HepG2 (cell line): Measurements from ENCODE around the gene ELAVL3. TPM values are rescaled to one million over a fixed set of nuclear protein-coding genes. Genes with fewer than 3 reads are reported as not detected.
A peak's percentile ranks its signal among the peaks of the same experiment; 100 is the strongest.

Source experiments
- ARID4A ChIP-seq: sonication (generic); formaldehyde crosslinking; IDR thresholded peaks from 2 replicates; pipeline ENCODE4 v1.5.0; 2020; ENCODE audit warnings: mild to moderate bottlenecking, missing genetic modification reagents, borderline replicate concordance
- CAMTA2 ChIP-seq: sonication (generic); formaldehyde crosslinking; IDR thresholded peaks from 2 replicates; pipeline ENCODE4 v1.4.0; 2020; ENCODE audit warnings: mild to moderate bottlenecking, missing genetic modification reagents, borderline replicate concordance
- CENPBD1 ChIP-seq: sonication (generic); formaldehyde crosslinking; IDR thresholded peaks from 2 replicates; pipeline ENCODE4 v1.8.0; 2022; ENCODE audit warnings: missing genetic modification reagents, low read depth, mild to moderate bottlenecking, borderline replicate concordance
- DBP ChIP-seq: sonication (generic); formaldehyde crosslinking; IDR thresholded peaks from 2 replicates; pipeline ENCODE4 v1.4.0; 2020; ENCODE audit warnings: missing genetic modification reagents; ENCODE audit errors: not compliant biosample characterization
- FOXP4 ChIP-seq: sonication (generic); formaldehyde crosslinking; IDR thresholded peaks from 2 replicates; pipeline ENCODE4 v1.4.0; 2020; ENCODE audit warnings: missing genetic modification reagents
- GRHL1 ChIP-seq: sonication (generic); formaldehyde crosslinking; conservative IDR thresholded peaks from 2 replicates; pipeline ENCODE4 v1.8.0; 2022; ENCODE audit warnings: missing genetic modification reagents
- IKZF1 ChIP-seq: fragments of 450-650 bp; IDR thresholded peaks from 2 replicates; pipeline ENCODE4 v1.7.1; 2016
- MAX ChIP-seq: IDR thresholded peaks from 2 replicates; pipeline ENCODE4 v1.6.1; 2012; ENCODE audit warnings: inconsistent platforms
- POLR2AphosphoS5 ChIP-seq: IDR thresholded peaks from 2 replicates; pipeline ENCODE4 v1.6.1; 2012; ENCODE audit warnings: low read depth, low read length
- SP140L ChIP-seq: sonication (generic); formaldehyde crosslinking; IDR thresholded peaks from 2 replicates; pipeline ENCODE4 v1.4.0; 2020; ENCODE audit warnings: missing genetic modification reagents, borderline replicate concordance
- TAF15 ChIP-seq: fragments of 200-400 bp; formaldehyde crosslinking; IDR thresholded peaks from one replicate; pipeline ENCODE4 v1.6.1; 2018; ENCODE audit warnings: mild to moderate bottlenecking, low read depth, low read length; ENCODE audit not compliant: poor library complexity, severe bottlenecking
- U2AF1 ChIP-seq: fragments of 200-400 bp; formaldehyde crosslinking; optimal IDR thresholded peaks from 2 replicates; pipeline ENCODE3; 2017; ENCODE audit warnings: mild to moderate bottlenecking, low read depth, low read length
- ZNF17 ChIP-seq: sonication (generic); formaldehyde crosslinking; IDR thresholded peaks from 2 replicates; pipeline ENCODE4 v1.5.0; 2020; ENCODE audit warnings: mild to moderate bottlenecking, missing genetic modification reagents
- ZNF256 ChIP-seq: sonication (generic); formaldehyde crosslinking; conservative IDR thresholded peaks from 2 replicates; pipeline ENCODE4 v1.4.0; 2020; ENCODE audit warnings: missing genetic modification reagents
- ZNF546 ChIP-seq: sonication (generic); formaldehyde crosslinking; conservative IDR thresholded peaks from 2 replicates; pipeline ENCODE4 v1.8.1; 2023; ENCODE audit warnings: mild to moderate bottlenecking, missing genetic modification reagents
- ZNF672 ChIP-seq: sonication (generic); formaldehyde crosslinking; IDR thresholded peaks from 2 replicates; pipeline ENCODE4 v1.8.1; 2022; ENCODE audit warnings: missing genetic modification reagents
- ZNF781 ChIP-seq: sonication (generic); formaldehyde crosslinking; IDR thresholded peaks from 2 replicates; pipeline ENCODE4 v1.5.1; 2020; ENCODE audit warnings: borderline replicate concordance, mild to moderate bottlenecking, missing genetic modification reagents; ENCODE audit errors: not compliant biosample characterization
- ZNF800 ChIP-seq: sonication (generic); formaldehyde crosslinking; IDR thresholded peaks from 2 replicates; pipeline ENCODE4 v1.4.0; 2020; ENCODE audit warnings: missing genetic modification reagents
- polyA plus RNA-seq, 8 experiments: library from polyadenylated mRNA; depleted of rRNA in 3 of 8; stranded (reverse) in 7 of 8; unstranded in 1 of 8; fragments of >200 nt; fragmentation: Illumina TruSeq in 4 of 8; extraction: Trizol in 4 of 8; gene quantifications; 2 replicates each; pipeline versions ENCODE4 v1.2.1 to v1.2.3, GENCODE V29; 2011 to 2016; ENCODE audit warnings: low read depth in 4 of 8, missing spikeins in 1 of 8, mixed read lengths in 1 of 8; ENCODE audit not compliant: insufficient read depth in 1 of 8
- total RNA-seq, 5 experiments: library from RNA; depleted of rRNA; stranded (reverse); fragments of >200 nt; fragmentation: Illumina TruSeq; extraction: Trizol; gene quantifications; 2 replicates each; pipeline ENCODE4 v1.2.3, GENCODE V29; 2016; ENCODE audit warnings: low read depth in 1 of 5

ELAVL3 gene
- total and polyA plus RNA-seq, 2 of the 13 experiments (the other 11 are each of a cell fraction or from before 2014, with no cell fraction given) = 0.03 TPM; not detected in 1

GRCh38 chr19:11506101-11506555 is 25.3 kb upstream of the ELAVL3 start (continued):
- TF ChIP-seq U2AF1 = no peak
- peak; percentile 15 for TF ChIP-seq TAF15
- TF ChIP-seq SP140L = no peak
- TF ChIP-seq MAX = 0 out of 2 replicates have a peak, but pooled peaks have one; percentile 0
- no peak for TF ChIP-seq ZNF781
- TF ChIP-seq IKZF1 = no peak
- TF ChIP-seq DBP (CRISPR knock-in tag) = no peak
- TF ChIP-seq FOXP4 (CRISPR knock-in tag) = no peak
- TF ChIP-seq CAMTA2 (CRISPR knock-in tag) = no peak
- TF ChIP-seq ZNF672 (CRISPR knock-in tag) = no peak
- no peak for TF ChIP-seq ZNF17
- TF ChIP-seq ZNF546 (CRISPR knock-in tag) = no peak
- TF ChIP-seq ZNF800 (CRISPR knock-in tag) = no peak
- TF ChIP-seq ARID4A (CRISPR knock-in tag) = no peak
- TF ChIP-seq GRHL1 (CRISPR knock-in tag) = no peak
- no peak for TF ChIP-seq CENPBD1 (CRISPR knock-in tag)
- TF ChIP-seq POLR2AphosphoS5 = no peak
- TF ChIP-seq ZNF256 (CRISPR knock-in tag) = no peak
